ENCODE measurements around the gene CPA5. TPM values are rescaled to one million over a fixed set of nuclear protein-coding genes. Genes with fewer than 3 reads are reported as not detected.
"Not testable (repeated sequence)": the region's sequence is repeated elsewhere in the genome, so short reads cannot be mapped to it uniquely, and the experiment has no call there.

The CPA5 gene
- not detected for total RNA-seq

GRCh38 chr7:130344271-130344866, at the start of gene CPA5:
TSS of gene CPA5 (plus strand) at chr7:130344816. CDS start at chr7:130346486, 1,670 bp downstream.
- DNase-seq (ENCODE audit: low read depth in 2 of 3, low spot score in 2 of 3): no peak

GRCh38 chr7:130296221-130296951, 48.2 kb upstream of the CPA5 start:
- no peak for DNase-seq (ENCODE audit: low read depth in 2 of 3, low spot score in 2 of 3)

- DNase-seq (ENCODE audit: low read depth in 2 of 3, low spot score in 2 of 3): no peak
These were observed 46.7 kb upstream of the CPA5 start for GRCh38 chr7:130297628-130298543.

GRCh38 chr7:130298544-130299326, 45.9 kb upstream of the CPA5 start:
- no peak for DNase-seq (ENCODE audit: low read depth in 2 of 3, low spot score in 2 of 3)

- no peak for DNase-seq (ENCODE audit: low read depth in 2 of 3, low spot score in 2 of 3)
These were observed 44.8 kb upstream of the CPA5 start for GRCh38 chr7:130299866-130300265.

GRCh38 chr7:130301501-130302020, 43.1 kb upstream of the CPA5 start:
- DNase-seq (ENCODE audit: low read depth in 2 of 3, low spot score in 2 of 3): no peak

- no peak for DNase-seq (ENCODE audit: low read depth in 2 of 3, low spot score in 2 of 3)
These were observed 42.0 kb upstream of the CPA5 start for GRCh38 chr7:130302649-130303048.

- DNase-seq (ENCODE audit: low read depth in 2 of 3, low spot score in 2 of 3): no peak
These were observed 41.5 kb upstream of the CPA5 start for GRCh38 chr7:130303127-130303526.

- DNase-seq (ENCODE audit: low read depth in 2 of 3, low spot score in 2 of 3): peak in 1 of 3 donors; percentile 29
These were observed 41.1 kb upstream of the CPA5 start for GRCh38 chr7:130303551-130303950.

- DNase-seq (ENCODE audit: low read depth in 2 of 3, low spot score in 2 of 3): no peak
These were observed 40.6 kb upstream of the CPA5 start for GRCh38 chr7:130303982-130304381.

GRCh38 chr7:130304878-130305277, 39.7 kb upstream of the CPA5 start:
- DNase-seq (ENCODE audit: low read depth in 2 of 3, low spot score in 2 of 3): no peak

- no peak for DNase-seq (ENCODE audit: low read depth in 2 of 3, low spot score in 2 of 3)
These were observed 39.1 kb upstream of the CPA5 start for GRCh38 chr7:130305433-130306042.

- DNase-seq (ENCODE audit: low read depth in 2 of 3, low spot score in 2 of 3): no peak
These were observed 34.6 kb upstream of the CPA5 start for GRCh38 chr7:130309986-130310385.

- no peak for DNase-seq (ENCODE audit: low read depth in 2 of 3, low spot score in 2 of 3)
These were observed 30.3 kb upstream of the CPA5 start for GRCh38 chr7:130314305-130314704.

- DNase-seq (ENCODE audit: low read depth in 2 of 3, low spot score in 2 of 3): no peak
These were observed 25.1 kb upstream of the CPA5 start for GRCh38 chr7:130319541-130319940.

GRCh38 chr7:130321542-130322229, 22.9 kb upstream of the CPA5 start:
- DNase-seq (ENCODE audit: low read depth in 2 of 3, low spot score in 2 of 3): not testable (repeated sequence)

- DNase-seq (ENCODE audit: low read depth in 2 of 3, low spot score in 2 of 3): no peak
These were observed 22.0 kb upstream of the CPA5 start for GRCh38 chr7:130322615-130323014.

- DNase-seq (ENCODE audit: low read depth in 2 of 3, low spot score in 2 of 3): no peak
These were observed 20.2 kb upstream of the CPA5 start for GRCh38 chr7:130324306-130324943.

- no peak for DNase-seq (ENCODE audit: low read depth in 2 of 3, low spot score in 2 of 3)
These were observed 14.9 kb upstream of the CPA5 start for GRCh38 chr7:130329681-130330080.

Data from hematopoietic multipotent progenitor cell (in vitro differentiated cells).